ENCODE measurements around the gene SIX4. TPM values are rescaled to one million over a fixed set of nuclear protein-coding genes. Genes with fewer than 3 reads are reported as not detected.
"Not testable (repeated sequence)": the region's sequence is repeated elsewhere in the genome, so short reads cannot be mapped to it uniquely, and the experiment has no call there.

SIX4 gene
- total RNA-seq, 1 experiment from 2014 or later: 61.6 TPM

DNA sequence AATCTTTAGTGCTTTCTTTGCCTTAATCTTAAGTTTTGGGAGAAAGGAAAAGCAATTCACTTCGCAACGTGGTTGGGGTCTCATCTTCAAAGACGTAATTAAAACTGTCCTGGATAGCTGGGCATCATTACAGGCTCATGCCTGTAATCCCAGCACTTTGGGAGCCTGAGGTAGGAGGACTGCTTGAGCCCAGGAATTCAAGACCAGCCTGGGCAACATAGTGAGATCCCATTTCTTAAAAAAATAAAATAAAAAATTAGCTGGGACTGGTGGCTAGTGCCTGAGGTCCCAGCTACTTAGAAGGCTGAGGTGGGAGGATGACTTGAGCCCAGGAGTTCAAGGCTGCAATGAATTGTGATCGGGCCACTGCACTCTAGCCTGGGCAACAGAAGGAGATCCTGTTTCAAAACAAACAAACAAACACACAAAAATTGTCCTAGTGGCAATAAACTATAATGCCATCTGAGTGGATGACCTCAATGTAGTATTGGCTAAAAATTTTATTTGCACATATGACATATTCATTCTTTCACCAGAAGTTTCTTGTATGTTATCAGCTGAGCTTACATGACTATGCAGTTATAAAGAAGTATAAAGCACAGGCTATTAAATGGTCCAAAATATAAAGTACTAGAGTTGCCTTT, 8.8 kb upstream of the SIX4 start:
- no peak overlapping the region for H2AFZ ChIP-seq (ENCODE audit: low read length)
- H3K4me3 ChIP-seq (ENCODE audit: low read length): no peak overlapping the region
- H3K79me2 ChIP-seq (ENCODE audit: low read length): peaks cover 34% of the 10 kb centered on the region
- H3K9me2 ChIP-seq (replicated peaks; ENCODE audit: insufficient read depth, low read length): no peaks in the 10 kb centered on the region
- no peak overlapping the region for H3K4me2 ChIP-seq (ENCODE audit: low read depth, low read length, poor library complexity, severe bottlenecking)
- no peaks in the 10 kb centered on the region for H3K9me3 ChIP-seq (ENCODE audit: low read length)
- H3K9ac ChIP-seq (ENCODE audit: low read length): no peak overlapping the region
- no peaks in the 10 kb centered on the region for H3K36me3 ChIP-seq (ENCODE audit: insufficient read depth, low read length)
- no peak for DNase-seq
- H4K20me1 ChIP-seq (ENCODE audit: insufficient read depth, low read depth, low read length): no peaks in the 10 kb centered on the region; the same call in 1 of the 2 replicates
- no peaks in the 10 kb centered on the region for H3K27me3 ChIP-seq (ENCODE audit: low read length)
- H3K4me1 ChIP-seq (ENCODE audit: low read length): peaks cover 26% of the 10 kb centered on the region
- no peak overlapping the region for H3K27ac ChIP-seq (ENCODE audit: low read length)

DNA sequence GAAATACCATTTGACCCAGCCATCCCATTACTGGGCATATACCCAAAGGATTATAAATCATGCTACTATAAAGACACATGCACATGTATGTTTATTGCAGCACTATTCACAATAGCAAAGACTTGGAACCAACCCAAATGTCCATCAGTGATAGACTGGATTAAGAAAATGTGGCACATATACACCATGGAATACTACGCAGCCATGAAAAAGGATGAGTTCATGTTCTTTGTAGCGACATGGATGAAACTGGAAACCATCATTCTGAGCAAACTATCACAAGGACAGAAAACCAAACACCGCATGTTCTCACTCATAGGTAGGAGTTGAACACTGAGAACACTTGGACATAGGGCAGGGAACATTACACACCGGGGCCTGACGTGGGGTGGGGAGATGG, 7.1 kb upstream of the SIX4 start:
- H3K4me3 ChIP-seq (ENCODE audit: low read length); H4K20me1 ChIP-seq (ENCODE audit: insufficient read depth, low read depth, low read length); DNase-seq; H3K9ac ChIP-seq (ENCODE audit: low read length); H2AFZ ChIP-seq (ENCODE audit: low read length); H3K27me3 ChIP-seq (ENCODE audit: low read length); H3K9me2 ChIP-seq (replicated peaks; ENCODE audit: insufficient read depth, low read length); H3K36me3 ChIP-seq (ENCODE audit: insufficient read depth, low read length); H3K9me3 ChIP-seq (ENCODE audit: low read length); H3K4me2 ChIP-seq (ENCODE audit: low read depth, low read length, poor library complexity, severe bottlenecking); H3K27ac ChIP-seq (ENCODE audit: low read length): not testable (repeated sequence)
- H3K4me1 ChIP-seq (ENCODE audit: low read length): peaks cover 18% of the 10 kb centered on the region
- peaks cover 17% of the 10 kb centered on the region for H3K79me2 ChIP-seq (ENCODE audit: low read length)

DNA sequence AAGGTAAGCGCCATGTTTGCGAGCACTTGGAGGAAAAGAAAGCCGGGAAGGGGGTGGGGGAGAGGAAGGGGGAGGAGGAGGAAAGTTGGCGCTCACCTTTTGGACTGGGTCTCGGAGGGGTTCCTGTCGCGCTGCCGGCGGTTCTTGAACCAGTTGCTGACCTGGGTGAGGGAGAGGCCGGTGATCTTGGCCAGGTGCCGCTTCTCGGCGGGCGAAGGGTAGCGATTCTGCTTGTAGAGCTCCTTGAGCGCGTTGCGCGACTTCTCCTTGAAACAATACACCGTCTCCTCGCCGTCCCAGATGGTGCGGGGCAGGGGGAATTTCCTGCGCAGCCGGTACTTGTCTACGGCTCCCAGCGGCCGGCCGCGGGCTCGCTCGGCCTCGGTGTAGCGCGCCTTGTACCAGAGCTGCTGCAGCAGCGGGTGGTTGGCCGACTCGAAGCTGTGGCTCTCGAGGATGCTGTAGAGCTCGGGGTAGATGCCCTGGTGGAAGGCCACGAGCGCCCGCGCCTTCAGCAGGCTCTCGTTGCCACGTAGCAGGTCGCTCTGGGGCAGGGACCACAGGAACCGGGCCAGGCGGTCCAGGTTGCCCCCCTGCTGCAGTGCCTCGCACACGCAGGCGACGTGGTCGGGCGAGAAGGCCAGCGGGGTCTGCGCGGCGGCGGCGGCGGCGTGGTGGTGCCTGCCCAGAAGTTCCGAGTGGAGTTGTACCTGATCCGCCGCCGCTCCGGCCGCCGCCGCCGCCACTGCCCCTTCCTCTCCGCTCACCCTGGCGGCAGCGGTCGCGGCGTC, 840 bp downstream of the SIX4 start:
- Histone ChIP-seq H3K4me1 (ENCODE audit: low read length) (peaks cover 50% of the 10 kb centered on the region), H3K79me2 (ENCODE audit: low read length) (peaks cover 57% of the 10 kb centered on the region), H3K27me3 (ENCODE audit: low read length) (no peaks in the 10 kb centered on the region), H3K4me3 (ENCODE audit: low read length) (peak overlapping the region; percentile 91), H3K9ac (ENCODE audit: low read length) (peak overlapping the region; percentile 89), H3K36me3 (ENCODE audit: insufficient read depth, low read length) (peaks cover 34% of the 10 kb centered on the region), H3K27ac (ENCODE audit: low read length) (peak overlapping the region; percentile 84), H3K9me3 (ENCODE audit: low read length) (no peaks in the 10 kb centered on the region), H3K9me2 (replicated peaks; ENCODE audit: insufficient read depth, low read length) (no peaks in the 10 kb centered on the region), H3K4me2 (ENCODE audit: low read depth, low read length, poor library complexity, severe bottlenecking) (peak overlapping the region; percentile 97), H4K20me1 (ENCODE audit: insufficient read depth, low read depth, low read length) (peaks cover 30% of the 10 kb centered on the region), H2AFZ (ENCODE audit: low read length) (peak overlapping the region; percentile 74; the same call in 1 of the 2 replicates)
- peak; percentile 83 for DNase-seq

DNA sequence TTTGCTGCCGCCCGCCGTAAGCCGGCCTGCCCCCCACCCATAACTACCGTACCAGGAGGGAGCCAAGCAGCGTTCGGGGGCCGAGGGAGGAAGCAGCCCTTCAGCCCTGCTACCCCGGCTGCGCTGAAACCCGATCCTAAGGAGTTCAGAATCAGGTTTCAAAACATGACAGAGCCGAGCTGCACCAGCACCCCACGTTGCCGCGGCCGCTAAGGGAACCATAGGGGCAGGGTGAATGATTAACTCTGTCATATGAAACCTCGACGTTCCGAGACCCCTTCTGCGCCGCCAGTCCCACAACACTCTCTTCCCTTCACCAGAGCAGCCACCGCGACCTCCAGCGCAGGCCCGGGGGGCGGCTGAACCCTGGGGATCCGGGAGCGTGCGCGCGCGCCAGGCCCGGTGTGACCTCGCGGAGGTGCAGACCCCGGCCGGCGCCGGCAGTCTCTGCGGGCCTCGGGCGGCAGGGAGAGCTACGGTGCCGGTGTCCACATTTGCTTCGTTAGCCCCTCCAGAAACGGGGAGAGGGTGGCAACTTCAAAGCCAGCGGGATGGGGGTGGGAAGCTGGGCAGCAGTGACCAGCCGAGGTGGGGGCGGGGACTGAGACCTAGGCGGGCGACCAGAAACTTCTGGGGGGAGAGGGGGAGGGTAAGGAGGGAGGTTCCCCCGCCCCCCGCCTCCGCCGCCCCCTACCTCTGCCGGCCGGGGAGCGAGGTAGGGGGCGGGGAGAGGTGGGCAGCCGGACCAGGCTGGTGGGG, 1.6 kb downstream of the SIX4 start:
- peak overlapping the region; percentile 84 for H3K27ac ChIP-seq (ENCODE audit: low read length)
- H2AFZ ChIP-seq (ENCODE audit: low read length): peak overlapping the region; percentile 74
- H3K9me3 ChIP-seq (ENCODE audit: low read length): no peaks in the 10 kb centered on the region
- H3K79me2 ChIP-seq (ENCODE audit: low read length): peaks cover 58% of the 10 kb centered on the region
- peaks cover 38% of the 10 kb centered on the region for H3K36me3 ChIP-seq (ENCODE audit: insufficient read depth, low read length)
- peak overlapping the region; percentile 89 for H3K9ac ChIP-seq (ENCODE audit: low read length)
- H3K27me3 ChIP-seq (ENCODE audit: low read length): no peaks in the 10 kb centered on the region
- H3K9me2 ChIP-seq (replicated peaks; ENCODE audit: insufficient read depth, low read length): no peaks in the 10 kb centered on the region
- peaks cover 51% of the 10 kb centered on the region for H3K4me1 ChIP-seq (ENCODE audit: low read length)
- peak overlapping the region; percentile 91 for H3K4me3 ChIP-seq (ENCODE audit: low read length)
- peak; percentile 97 for DNase-seq
- H4K20me1 ChIP-seq (ENCODE audit: insufficient read depth, low read depth, low read length): peaks cover 30% of the 10 kb centered on the region
- H3K4me2 ChIP-seq (ENCODE audit: low read depth, low read length, poor library complexity, severe bottlenecking): peak overlapping the region; percentile 97

DNA sequence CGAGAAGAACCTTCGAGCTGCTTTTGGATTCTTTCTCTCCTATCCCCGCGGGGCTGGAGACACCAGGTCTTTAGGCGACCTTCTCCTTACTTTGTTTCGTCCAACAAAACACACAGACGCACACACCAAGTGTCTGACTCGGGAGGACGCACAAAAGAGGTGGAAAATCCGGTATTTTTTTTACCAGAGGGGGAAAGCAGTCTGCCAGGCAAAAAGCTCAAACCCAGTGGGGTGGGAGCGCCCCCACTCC, 2.1 kb downstream of the SIX4 start:
- Histone ChIP-seq H3K9me3 (ENCODE audit: low read length) (no peaks in the 10 kb centered on the region), H3K27ac (ENCODE audit: low read length) (peak overlapping the region; percentile 84), H3K4me3 (ENCODE audit: low read length) (peak overlapping the region; percentile 91), H3K27me3 (ENCODE audit: low read length) (no peaks in the 10 kb centered on the region), H3K79me2 (ENCODE audit: low read length) (peaks cover 58% of the 10 kb centered on the region), H3K4me2 (ENCODE audit: low read depth, low read length, poor library complexity, severe bottlenecking) (peak overlapping the region; percentile 97), H3K9ac (ENCODE audit: low read length) (peak overlapping the region; percentile 89), H3K36me3 (ENCODE audit: insufficient read depth, low read length) (peaks cover 38% of the 10 kb centered on the region), H4K20me1 (ENCODE audit: insufficient read depth, low read depth, low read length) (peaks cover 30% of the 10 kb centered on the region), H3K4me1 (ENCODE audit: low read length) (peaks cover 51% of the 10 kb centered on the region), H2AFZ (ENCODE audit: low read length) (peak overlapping the region; percentile 73), H3K9me2 (replicated peaks; ENCODE audit: insufficient read depth, low read length) (no peaks in the 10 kb centered on the region)
- DNase-seq: no peak

DNA sequence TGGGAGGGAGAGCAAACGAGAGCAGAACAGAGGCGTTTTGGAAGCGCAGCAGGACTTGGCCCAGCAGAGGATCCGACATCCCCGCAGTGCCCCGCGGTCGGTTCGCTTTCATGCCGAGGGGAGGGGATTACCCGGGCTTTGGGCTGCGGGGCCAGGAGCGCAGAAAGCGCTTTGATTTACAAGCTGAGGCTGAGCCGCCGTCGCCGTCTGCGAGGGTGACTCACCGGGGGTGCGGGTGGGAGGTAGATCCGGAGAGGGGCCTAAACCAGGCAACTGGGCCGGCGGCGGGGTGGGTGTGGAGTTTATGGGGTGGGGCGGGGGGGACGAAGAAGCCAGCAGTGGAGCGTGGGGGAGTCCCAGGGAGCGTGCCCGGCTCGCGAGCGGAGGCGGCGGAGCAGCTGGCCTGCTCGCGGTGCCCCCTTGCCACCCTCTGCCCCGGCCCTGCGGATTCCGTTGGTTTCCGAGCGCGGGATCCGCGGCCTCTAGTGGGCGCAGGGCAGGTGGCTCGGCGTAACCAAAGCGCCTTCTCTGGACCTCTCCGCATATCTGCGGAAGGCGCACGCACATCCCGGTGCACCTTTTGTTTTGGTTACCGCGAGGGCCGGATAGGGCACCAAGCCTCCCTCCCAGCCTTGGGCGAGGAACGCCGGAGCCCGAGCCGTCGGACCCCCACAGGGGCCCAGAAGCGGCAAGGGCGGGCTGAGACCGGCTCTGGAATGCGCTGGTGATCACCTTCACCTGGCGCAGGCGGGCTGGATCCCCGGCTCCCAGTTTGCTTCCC, 2.6 kb downstream of the SIX4 start:
- peak overlapping the region; percentile 73 for H2AFZ ChIP-seq (ENCODE audit: low read length)
- peak overlapping the region; percentile 84 for H3K27ac ChIP-seq (ENCODE audit: low read length)
- peaks cover 30% of the 10 kb centered on the region for H4K20me1 ChIP-seq (ENCODE audit: insufficient read depth, low read depth, low read length)
- H3K9ac ChIP-seq (ENCODE audit: low read length): peak overlapping the region; percentile 89
- no peaks in the 10 kb centered on the region for H3K9me3 ChIP-seq (ENCODE audit: low read length)
- H3K4me2 ChIP-seq (ENCODE audit: low read depth, low read length, poor library complexity, severe bottlenecking): peak overlapping the region; percentile 97
- H3K4me3 ChIP-seq (ENCODE audit: low read length): peak overlapping the region; percentile 91
- peaks cover 51% of the 10 kb centered on the region for H3K4me1 ChIP-seq (ENCODE audit: low read length)
- peaks cover 38% of the 10 kb centered on the region for H3K36me3 ChIP-seq (ENCODE audit: insufficient read depth, low read length)
- peak; percentile 88 for DNase-seq
- H3K27me3 ChIP-seq (ENCODE audit: low read length): no peaks in the 10 kb centered on the region
- H3K79me2 ChIP-seq (ENCODE audit: low read length): peaks cover 58% of the 10 kb centered on the region
- H3K9me2 ChIP-seq (replicated peaks; ENCODE audit: insufficient read depth, low read length): no peaks in the 10 kb centered on the region

DNA sequence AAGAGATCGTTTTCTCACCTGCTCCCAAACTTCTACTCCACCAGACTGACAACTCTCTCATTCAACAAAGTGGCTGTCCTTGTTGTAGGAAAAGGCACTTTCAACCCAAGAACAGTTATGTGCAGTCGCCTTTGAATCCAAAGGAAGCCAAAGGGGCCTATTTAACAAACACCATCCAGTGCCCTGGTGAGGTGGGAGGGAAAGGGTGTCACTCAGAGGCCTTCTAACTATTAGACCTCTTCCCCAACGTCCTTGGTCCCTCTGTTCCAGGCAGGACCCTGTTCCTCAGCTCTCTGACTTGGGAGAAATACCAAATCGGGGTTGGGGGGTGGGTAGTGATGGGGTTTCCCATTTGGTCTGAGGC, 3.2 kb downstream of the SIX4 start:
- DNase-seq: no peak
- Histone ChIP-seq H3K4me1 (ENCODE audit: low read length) (peaks cover 51% of the 10 kb centered on the region), H3K36me3 (ENCODE audit: insufficient read depth, low read length) (peaks cover 38% of the 10 kb centered on the region), H3K9ac (ENCODE audit: low read length) (peak overlapping the region; percentile 89), H3K27me3 (ENCODE audit: low read length) (no peaks in the 10 kb centered on the region), H3K9me2 (replicated peaks; ENCODE audit: insufficient read depth, low read length) (no peaks in the 10 kb centered on the region), H3K9me3 (ENCODE audit: low read length) (no peaks in the 10 kb centered on the region), H2AFZ (ENCODE audit: low read length) (no peak overlapping the region), H3K79me2 (ENCODE audit: low read length) (peaks cover 58% of the 10 kb centered on the region), H3K4me3 (ENCODE audit: low read length) (peak overlapping the region; percentile 91), H4K20me1 (ENCODE audit: insufficient read depth, low read depth, low read length) (peaks cover 30% of the 10 kb centered on the region), H3K4me2 (ENCODE audit: low read depth, low read length, poor library complexity, severe bottlenecking) (peak overlapping the region; percentile 97), H3K27ac (ENCODE audit: low read length) (peak overlapping the region; percentile 84)
